ENCODE data around the gene VMP1. TPM values are rescaled to one million over a fixed set of nuclear protein-coding genes. Genes with fewer than 3 reads are reported as not detected.
A peak's percentile ranks its signal among the peaks of the same experiment; 100 is the strongest.

VMP1 gene
- total and polyA plus RNA-seq, 4 experiments from 2014 or later, result 52.9 to 113 (median 93.5) TPM

Small RNA genes within 50 kb of the gene (microRNA-seq; reads per million reads assigned to microRNA genes)
- gene MIR21 (ENCODE audit: borderline microRNAs expressed, borderline number of aligned reads, borderline replicate concordance), result 228,633 reads per million, percentile 100 among the genes with 10 or more reads in this experiment

Other genes starting within 250 kb of the VMP1 start
- 10 to 100 TPM; 25.4 to 29.9 TPM for gene DHX40, start 142.0 kb upstream of the VMP1 start, total RNA-seq
- 10 to 100 TPM; 19.9 to 27.1 TPM for gene DHX40, start 142.0 kb upstream of the VMP1 start, polyA plus RNA-seq
- gene CLTC, start 87.8 kb upstream of the VMP1 start, total RNA-seq, result 100 to 1,000 TPM; 115 to 118 TPM
- gene CLTC, start 87.8 kb upstream of the VMP1 start, polyA plus RNA-seq, result 10 to 100 TPM; 27.0 to 54.2 TPM
- 10 to 100 TPM; 17.3 to 17.8 TPM for gene PTRH2, start 224 bp upstream of the VMP1 start, total RNA-seq
- gene PTRH2, start 224 bp upstream of the VMP1 start, polyA plus RNA-seq, result 10 to 100 TPM; 16.4 to 19.5 TPM
- gene TUBD1, start 185.3 kb downstream of the VMP1 start, total RNA-seq, result 10 to 100 TPM; 42.4 to 44.0 TPM
- 10 to 100 TPM; 13.6 to 22.6 TPM for gene TUBD1, start 185.3 kb downstream of the VMP1 start, polyA plus RNA-seq
- 10 to 100 TPM; 57.2 to 67.4 TPM for gene RPS6KB1, start 185.5 kb downstream of the VMP1 start, total RNA-seq
- gene RPS6KB1, start 185.5 kb downstream of the VMP1 start, polyA plus RNA-seq, result 10 to 100 TPM; 21.2 to 27.1 TPM

All from CD4-positive, alpha-beta memory T cell (primary cell).